Measurements from ENCODE around the gene C17orf107. TPM values are rescaled to one million over a fixed set of nuclear protein-coding genes. Genes with fewer than 3 reads are reported as not detected.
A peak's percentile ranks its signal among the peaks of the same experiment; 100 is the strongest.
"Not testable (repeated sequence)": the region's sequence is repeated elsewhere in the genome, so short reads cannot be mapped to it uniquely, and the experiment has no call there.

C17orf107 gene
- polyA plus RNA-seq (ENCODE audit: insufficient read length in 4 of 4), result 1 to 10 TPM; 1.3 to 2.8 (median 1.9) TPM

DNA sequence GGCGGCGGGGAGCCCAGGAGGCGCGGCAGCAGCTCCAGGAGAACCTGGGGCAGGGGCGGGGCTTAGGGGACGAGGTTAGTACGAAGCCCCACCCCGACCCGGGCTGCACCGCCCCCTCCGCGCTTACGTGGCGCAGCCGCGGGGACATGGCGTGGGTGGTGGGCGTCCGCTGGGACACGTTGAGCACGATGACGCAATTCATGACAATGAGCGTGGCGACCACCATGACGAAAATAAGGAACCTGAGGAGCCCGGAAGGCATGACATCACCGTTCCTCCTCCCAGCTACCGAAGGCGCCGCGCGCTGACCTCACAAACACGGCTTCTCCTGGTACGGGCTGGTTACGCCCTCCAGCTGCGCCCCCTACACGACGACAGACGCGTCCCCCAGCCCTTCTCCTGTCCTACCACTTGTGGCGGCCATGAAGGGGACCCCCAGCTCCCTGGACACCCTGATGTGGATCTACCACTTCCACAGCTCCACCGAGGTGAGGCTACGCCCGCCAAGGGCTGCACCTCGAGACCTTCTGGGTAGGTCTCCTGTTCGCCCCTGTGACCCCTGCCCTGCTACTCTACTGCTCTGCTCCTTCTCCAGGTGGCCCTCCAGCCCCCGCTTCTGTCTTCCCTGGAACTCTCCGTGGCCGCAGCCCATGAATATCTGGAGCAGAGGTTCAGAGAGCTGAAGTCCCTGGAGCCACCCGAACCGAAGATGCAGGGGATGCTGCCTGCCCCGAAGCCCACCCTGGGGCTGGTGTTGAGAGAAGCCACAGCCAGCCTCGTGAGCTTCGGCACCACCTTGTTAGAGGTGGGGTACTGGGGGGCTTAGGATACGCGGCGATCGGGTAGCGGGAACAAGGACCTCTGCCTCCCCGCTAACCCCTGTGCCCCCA is at the start of gene C17orf107:
Gene C17orf107, plus strand, starts transcription at position 196 of the 890 bp plus-strand sequence. Its CDS starts 227 bp downstream, at position 423.
- DNase-seq (ENCODE audit: low read depth in 4 of 4, low spot score in 3 of 4), result peak in 2 of 4 donors; percentile 48 to 62

DNA sequence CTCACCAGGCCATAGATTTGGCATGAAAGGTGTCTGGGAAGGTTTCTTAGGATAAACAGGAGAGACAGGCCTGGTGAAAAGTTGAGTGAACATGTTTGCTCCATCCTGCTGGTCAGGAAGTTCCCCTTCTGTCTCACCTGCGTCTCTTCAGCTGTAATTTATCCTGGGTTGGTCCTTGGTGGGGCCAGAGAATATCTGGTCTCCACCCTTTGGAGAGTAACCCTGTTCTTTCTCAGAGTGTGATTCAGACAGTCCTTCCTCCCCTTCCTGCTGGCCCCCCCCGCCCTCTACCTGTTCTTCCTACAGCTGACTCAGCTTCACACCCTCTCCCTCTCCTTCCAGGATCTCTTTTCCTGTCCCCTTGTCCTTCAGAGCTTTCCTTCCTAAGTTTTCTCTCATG is 49.1 kb upstream of the C17orf107 start:
- no peak for DNase-seq (ENCODE audit: low read depth in 4 of 4, low spot score in 3 of 4)

DNA sequence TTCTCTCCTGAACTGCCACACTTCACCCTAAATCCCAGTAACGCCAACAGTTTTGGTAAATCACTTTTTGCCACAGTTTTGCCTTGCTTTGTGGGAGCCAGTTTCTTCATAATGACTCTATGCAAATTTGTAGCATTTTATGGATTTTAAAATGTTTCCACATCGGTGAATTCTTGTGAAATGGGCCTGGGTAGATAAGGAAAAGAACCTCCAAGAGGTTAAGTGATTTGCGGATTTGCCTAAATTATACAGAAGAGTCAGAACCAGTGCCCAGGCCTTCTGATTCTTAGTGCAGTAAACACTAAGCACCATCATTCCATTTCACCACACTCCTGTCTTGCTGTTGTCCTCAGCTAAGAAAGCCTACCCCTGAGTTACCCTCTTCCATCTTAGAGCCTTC is 48.3 kb upstream of the C17orf107 start:
- DNase-seq (ENCODE audit: low read depth in 4 of 4, low spot score in 3 of 4), result no peak

- no peak for DNase-seq (ENCODE audit: low read depth in 4 of 4, low spot score in 3 of 4)
Measured at GRCh38 chr17:4852567-4853207, 46.6 kb upstream of the C17orf107 start.

- no peak for DNase-seq (ENCODE audit: low read depth in 4 of 4, low spot score in 3 of 4)
Measured at GRCh38 chr17:4853208-4853671, 46.1 kb upstream of the C17orf107 start.

DNA sequence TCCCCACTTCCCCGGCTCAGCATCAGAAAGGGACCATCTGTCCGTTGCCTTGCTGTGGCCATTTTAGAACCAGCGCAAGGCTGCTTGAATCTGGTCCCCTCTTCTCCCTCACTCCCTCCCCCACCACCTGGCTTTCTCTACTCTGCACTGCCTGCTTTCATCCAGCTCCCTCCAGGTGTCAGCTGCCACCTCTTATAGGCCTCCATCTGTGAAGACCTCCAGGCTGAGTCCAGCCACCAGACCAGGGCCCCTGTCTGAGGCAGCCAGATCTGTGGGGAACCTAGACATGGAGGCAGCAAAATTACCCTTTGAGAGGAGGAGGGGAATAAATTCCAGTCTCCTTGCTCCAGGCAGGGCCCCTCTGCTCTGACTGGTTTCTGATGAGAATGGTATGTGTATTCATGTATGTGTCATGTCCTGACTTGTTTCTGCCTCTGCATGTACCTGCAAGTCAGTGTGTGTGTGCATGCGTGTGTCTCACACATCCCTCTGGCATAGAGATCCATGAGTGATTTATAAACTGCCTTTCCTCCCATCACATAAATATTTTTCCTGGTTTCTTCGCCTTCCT is 45.1 kb upstream of the C17orf107 start:
- no peak for DNase-seq (ENCODE audit: low read depth in 4 of 4, low spot score in 3 of 4)

GRCh38 chr17:4856271-4856936 is 42.9 kb upstream of the C17orf107 start:
- DNase-seq (ENCODE audit: low read depth in 4 of 4, low spot score in 3 of 4), result no peak

DNA sequence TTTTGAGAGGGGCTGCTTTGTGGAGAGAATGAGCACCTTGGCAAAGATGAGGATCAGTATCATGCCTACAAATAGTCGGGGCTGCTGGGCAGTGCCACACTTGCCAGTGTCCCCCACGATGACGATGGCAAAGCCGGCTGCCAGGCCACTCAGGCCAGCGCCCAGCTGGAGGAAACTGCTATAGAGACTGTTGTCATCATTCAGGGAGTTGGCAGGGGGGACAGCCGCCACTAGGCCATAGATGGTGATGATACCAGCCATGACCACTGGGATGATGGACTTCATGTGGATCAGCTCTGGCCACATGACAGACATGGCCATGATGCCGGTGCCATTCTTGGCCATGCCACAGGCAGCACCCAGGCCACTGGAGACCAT is 42.4 kb upstream of the C17orf107 start:
- DNase-seq (ENCODE audit: low read depth in 4 of 4, low spot score in 3 of 4), result no peak

GRCh38 chr17:4857347-4857746 is 42.0 kb upstream of the C17orf107 start:
- DNase-seq (ENCODE audit: low read depth in 4 of 4, low spot score in 3 of 4), result not testable (repeated sequence)

GRCh38 chr17:4858068-4858881 is 41.1 kb upstream of the C17orf107 start:
- no peak for DNase-seq (ENCODE audit: low read depth in 4 of 4, low spot score in 3 of 4)

DNA sequence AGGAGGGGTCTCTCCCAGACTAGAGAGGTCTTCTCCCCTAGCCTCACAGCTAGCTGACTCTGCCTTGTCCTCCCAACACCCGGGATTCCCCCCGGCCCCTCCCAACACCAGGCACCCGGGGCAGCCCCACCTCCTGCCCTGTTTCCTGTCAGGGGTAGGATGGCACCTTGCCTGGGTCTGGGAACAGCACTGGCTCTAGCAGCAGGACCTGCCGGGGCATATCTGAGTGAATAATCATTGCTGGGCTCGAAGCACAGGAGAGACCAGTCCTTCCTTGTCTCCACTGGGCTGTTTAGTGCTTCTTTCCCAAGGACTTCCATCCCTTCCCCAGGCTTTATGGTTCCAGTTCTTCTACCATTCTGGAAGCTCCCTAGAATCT is 40.5 kb upstream of the C17orf107 start:
- DNase-seq (ENCODE audit: low read depth in 4 of 4, low spot score in 3 of 4), result no peak

DNA sequence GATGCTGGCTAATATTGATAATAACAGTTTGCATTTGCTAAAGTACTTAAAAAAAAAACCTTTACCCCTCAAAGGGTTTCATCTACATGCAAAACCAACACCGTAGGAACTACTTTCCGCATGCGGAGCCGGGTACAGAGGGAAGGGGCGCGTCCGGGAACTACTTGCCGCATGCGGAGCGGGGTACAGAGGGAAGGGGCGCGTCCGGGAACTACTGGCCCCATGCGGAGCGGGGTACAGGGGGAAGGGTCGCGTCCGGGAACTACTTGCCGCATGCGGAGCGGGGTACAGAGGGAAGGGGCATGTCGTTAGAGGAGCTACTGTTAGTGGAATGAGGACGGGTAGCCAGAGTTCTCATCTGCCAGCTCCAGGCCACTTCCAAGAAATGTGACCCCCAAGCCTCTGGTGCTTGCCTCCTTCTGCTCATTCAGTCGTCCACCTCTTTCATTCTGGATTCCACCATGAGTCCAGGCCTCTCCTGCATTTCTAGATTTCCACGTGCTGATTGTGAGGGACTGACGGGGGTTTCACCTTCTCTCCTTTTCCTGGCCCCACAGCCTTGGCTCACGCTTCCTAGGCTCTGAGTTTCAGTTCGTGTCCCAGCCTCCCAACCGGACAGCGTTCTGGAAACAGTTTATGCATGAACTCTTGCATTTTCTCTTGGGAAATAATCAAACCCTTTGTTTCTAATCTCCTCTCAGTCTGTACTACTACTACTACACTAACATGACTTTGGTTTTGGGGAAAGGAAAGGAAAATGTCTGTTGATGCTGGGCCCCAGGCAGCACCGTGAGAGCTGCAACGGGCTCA is 39.3 kb upstream of the C17orf107 start:
- no peak for DNase-seq (ENCODE audit: low read depth in 4 of 4, low spot score in 3 of 4)

GRCh38 chr17:4860651-4861050 is 38.7 kb upstream of the C17orf107 start:
- no peak for DNase-seq (ENCODE audit: low read depth in 4 of 4, low spot score in 3 of 4)

GRCh38 chr17:4861052-4861451 is 38.3 kb upstream of the C17orf107 start:
- DNase-seq (ENCODE audit: low read depth in 4 of 4, low spot score in 3 of 4), result no peak

DNA sequence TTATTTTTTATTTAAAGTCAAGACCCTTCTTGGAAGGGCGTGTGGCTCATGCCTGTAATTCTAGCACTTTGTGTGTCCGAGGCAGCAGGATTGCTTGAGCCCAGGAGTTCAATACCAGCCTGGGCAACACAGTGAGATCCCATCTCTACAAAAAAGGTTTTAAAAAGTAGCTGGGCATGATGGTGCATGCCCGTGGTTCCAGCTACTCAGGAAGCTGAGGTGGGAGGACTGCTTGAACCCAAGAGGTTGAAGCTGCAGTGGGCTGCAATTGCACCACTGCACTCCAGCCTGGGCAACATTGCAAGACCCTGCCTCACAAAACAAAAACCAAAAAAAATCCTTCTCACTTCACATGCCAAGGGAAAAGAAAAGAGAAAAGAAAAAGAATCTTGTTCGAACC is 36.6 kb upstream of the C17orf107 start:
- DNase-seq (ENCODE audit: low read depth in 4 of 4, low spot score in 3 of 4), result no peak

DNA sequence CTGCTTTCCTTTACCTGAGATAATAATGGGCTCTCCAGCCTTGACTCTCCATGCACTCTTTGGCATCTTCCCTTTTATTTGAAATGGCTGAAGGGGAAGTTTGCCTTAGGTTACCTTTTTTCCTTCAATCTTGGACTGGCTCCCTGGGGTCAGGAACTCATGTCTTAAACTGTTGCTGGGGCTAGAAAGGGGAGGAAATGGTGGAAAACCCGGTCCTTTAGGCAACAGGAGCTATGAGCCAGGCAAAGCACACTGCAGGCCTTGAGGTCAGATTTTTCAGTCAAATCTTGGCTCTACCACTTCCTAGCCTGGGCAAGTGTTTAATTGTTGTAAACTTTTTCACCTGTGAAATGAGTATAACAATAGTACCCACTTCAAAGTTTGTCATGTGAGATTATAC is 36.0 kb upstream of the C17orf107 start:
- no peak for DNase-seq (ENCODE audit: low read depth in 4 of 4, low spot score in 3 of 4)

DNA sequence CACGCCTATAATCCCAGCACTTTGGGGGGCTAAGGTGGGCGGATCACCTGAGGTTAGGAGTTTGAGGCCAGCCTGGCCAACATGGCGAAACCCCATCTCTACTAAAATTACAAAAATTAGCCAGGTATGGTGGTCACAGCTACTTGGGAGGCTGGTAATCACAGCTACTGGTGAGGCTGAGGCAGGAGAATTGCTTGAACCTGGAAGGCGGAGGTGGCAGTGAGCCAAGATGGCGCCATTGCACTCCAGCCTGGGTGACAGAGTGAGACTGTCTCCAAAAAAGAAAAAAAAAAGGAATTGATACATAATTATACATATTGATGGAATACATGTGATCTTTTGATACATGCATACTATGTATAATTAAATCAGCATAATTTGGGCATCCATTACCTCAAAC is 31.8 kb upstream of the C17orf107 start:
- DNase-seq (ENCODE audit: low read depth in 4 of 4, low spot score in 3 of 4), result not testable (repeated sequence)

GRCh38 chr17:4869058-4869998 is 30.0 kb upstream of the C17orf107 start:
- not testable (repeated sequence) for DNase-seq (ENCODE audit: low read depth in 4 of 4, low spot score in 3 of 4)

All from left renal pelvis (tissue), 4 donors.